ENCODE measurements around the gene PDE5A. TPM values are rescaled to one million over a fixed set of nuclear protein-coding genes. Genes with fewer than 3 reads are reported as not detected.

PDE5A gene
- total RNA-seq, 4 donors from 2014 or later, result 34.6 to 52.7 (median 46.4) TPM

DNA sequence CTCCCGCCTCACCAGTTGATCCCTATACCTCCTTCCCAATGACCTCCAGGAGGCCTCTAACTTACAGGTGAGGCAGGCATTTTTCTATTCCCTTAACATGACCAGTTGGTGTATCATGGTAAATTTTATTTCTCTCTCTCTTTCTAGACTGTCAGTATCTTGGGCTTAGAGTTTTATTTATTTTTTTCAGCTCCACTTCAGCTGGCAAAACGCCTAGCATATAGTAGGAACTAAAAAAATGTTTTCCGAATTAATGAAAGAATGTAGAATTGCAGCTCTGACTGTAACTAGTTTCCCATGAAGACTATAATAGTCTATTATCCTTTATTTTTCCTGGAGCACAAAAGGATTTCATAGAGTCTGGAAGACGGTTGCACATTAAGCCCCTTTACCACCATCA is 84.8 kb downstream of the PDE5A start:
- no peak for TF ChIP-seq POLR2AphosphoS5 (IDR thresholded peaks at IDR 0.05)
- no peak for TF ChIP-seq POLR2A (IDR thresholded peaks at IDR 0.05)
- no peak for TF ChIP-seq CTCF (IDR thresholded peaks at IDR 0.05)
- no peak for TF ChIP-seq EP300 (IDR thresholded peaks at IDR 0.05; ENCODE audit: low read depth)
- H3K9me3 ChIP-seq, result no peaks in the 10 kb centered on the region
- H3K36me3 ChIP-seq, result peaks cover 0 to 9% (median under 1%) of the 10 kb centered on the region in 4 donors
- DNase-seq, result no peak
- H3K4me1 ChIP-seq, result no peaks in the 10 kb centered on the region
- in situ Hi-C loops (cut with MboI; ENCODE audit: low pct_ligation_motif_present in 1 of 4, low pct_unique_long_range_greater_than_20kb in 1 of 4, low sequenced_read_pairs in 3 of 4) (no loop called here), intact Hi-C loops (cut with DNase I; ENCODE audit: low total_unique reads) (no loop called here)
- H3K27ac ChIP-seq, result no peak overlapping the region
- no peak overlapping the region for H3K4me3 ChIP-seq
- 79 to 81% methylated on average over 4 of the region's 4 CpGs for WGBS, 2 donors (ENCODE audit: low coverage in 1 of 2)
- H3K27me3 ChIP-seq, result no peaks in the 10 kb centered on the region

DNA sequence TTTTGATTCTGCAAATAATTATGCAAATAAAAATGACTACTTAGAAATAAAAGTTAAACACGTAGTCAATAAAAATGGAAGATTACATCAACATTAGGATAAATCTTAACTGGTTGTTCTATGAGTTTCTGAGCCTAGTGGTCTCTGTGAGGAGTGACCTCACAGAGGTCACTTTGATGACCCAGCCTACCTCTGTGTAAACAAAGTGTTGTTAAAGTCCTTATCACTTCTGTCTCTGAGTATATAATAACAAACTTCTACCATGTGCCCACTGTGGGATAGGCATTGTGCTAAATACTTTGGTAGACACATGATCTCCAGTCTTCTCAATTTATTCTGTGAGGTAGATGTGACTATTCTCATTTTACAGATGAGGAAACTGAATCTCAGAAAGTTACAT is 85.4 kb downstream of the PDE5A start:
- in situ Hi-C loops (cut with MboI; ENCODE audit: low pct_ligation_motif_present in 1 of 4, low pct_unique_long_range_greater_than_20kb in 1 of 4, low sequenced_read_pairs in 3 of 4), result no loop called here
- intact Hi-C loops (cut with DNase I; ENCODE audit: low total_unique reads), result no loop called here

DNA sequence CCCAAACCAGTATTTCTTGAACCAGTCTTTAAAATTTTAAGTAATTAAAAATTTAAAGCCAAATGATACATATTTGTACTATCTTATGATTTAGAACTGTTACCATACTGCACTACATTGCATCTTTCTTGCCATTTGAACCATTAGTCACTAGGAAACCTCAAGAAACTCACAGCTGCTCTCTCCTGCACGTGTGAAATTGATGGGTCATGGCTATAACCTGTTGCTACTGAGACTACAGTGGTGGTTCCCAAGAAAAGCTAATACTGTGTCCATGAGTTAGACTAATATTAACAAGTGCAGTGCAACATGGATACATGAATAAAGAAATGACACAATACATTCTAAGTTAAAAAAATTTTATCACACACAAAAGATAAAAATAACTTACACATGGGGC is 88.4 kb downstream of the PDE5A start:
- H3K27me3 ChIP-seq, result no peaks in the 10 kb centered on the region
- no peak for TF ChIP-seq CTCF (IDR thresholded peaks at IDR 0.05)
- no peak for TF ChIP-seq POLR2A (IDR thresholded peaks at IDR 0.05)
- no peak for TF ChIP-seq POLR2AphosphoS5 (IDR thresholded peaks at IDR 0.05)
- TF ChIP-seq EP300 (IDR thresholded peaks at IDR 0.05; ENCODE audit: low read depth), result no peak
- no peaks in the 10 kb centered on the region for H3K9me3 ChIP-seq
- H3K4me1 ChIP-seq, result peaks cover 0 to 15% (median 0%) of the 10 kb centered on the region in 4 donors
- H3K36me3 ChIP-seq, result peaks cover 0 to 13% (median 4%) of the 10 kb centered on the region in 4 donors
- 54 to 56% methylated on average over 1 of the region's 1 CpG for WGBS, 2 donors (ENCODE audit: low coverage in 1 of 2)
- no peak overlapping the region for H3K4me3 ChIP-seq
- intact Hi-C loops (cut with DNase I; ENCODE audit: low total_unique reads) (no loop called here), in situ Hi-C loops (cut with MboI; ENCODE audit: low pct_ligation_motif_present in 1 of 4, low pct_unique_long_range_greater_than_20kb in 1 of 4, low sequenced_read_pairs in 3 of 4) (no loop called here)
- no peak for DNase-seq
- H3K27ac ChIP-seq, result no peak overlapping the region

More for the DNA sequence above, 85.4 kb downstream of the PDE5A start:
- Histone ChIP-seq H3K9me3 (no peaks in the 10 kb centered on the region), H3K27ac (no peak overlapping the region), H3K36me3 (peaks cover 0 to 13% (median 4%) of the 10 kb centered on the region in 4 donors), H3K4me1 (no peaks in the 10 kb centered on the region), H3K4me3 (no peak overlapping the region), H3K27me3 (no peaks in the 10 kb centered on the region)
- DNase-seq, result no peak
- WGBS, 2 donors (ENCODE audit: low coverage in 1 of 2), result 87 to 100% methylated on average over 1 of the region's 1 CpG
- TF ChIP-seq POLR2AphosphoS5 (IDR thresholded peaks at IDR 0.05) (no peak), POLR2A (IDR thresholded peaks at IDR 0.05) (no peak), CTCF (IDR thresholded peaks at IDR 0.05) (no peak), EP300 (IDR thresholded peaks at IDR 0.05; ENCODE audit: low read depth) (no peak)

GRCh38 chr4:119537586-119537985 is 91.0 kb downstream of the PDE5A start:
- H3K9me3 ChIP-seq, result no peaks in the 10 kb centered on the region
- H3K27ac ChIP-seq, result no peak overlapping the region
- peaks cover 0 to 17% (median 4%) of the 10 kb centered on the region in 4 donors for H3K36me3 ChIP-seq
- no peak overlapping the region for H3K4me3 ChIP-seq
- TF ChIP-seq POLR2AphosphoS5 (IDR thresholded peaks at IDR 0.05) (no peak), CTCF (IDR thresholded peaks at IDR 0.05) (no peak)
- H3K4me1 ChIP-seq, result peaks cover 0 to 15% (median 0%) of the 10 kb centered on the region in 4 donors
- in situ Hi-C loops (cut with MboI; ENCODE audit: low pct_ligation_motif_present in 1 of 4, low pct_unique_long_range_greater_than_20kb in 1 of 4, low sequenced_read_pairs in 3 of 4), result no loop called here
- WGBS, 2 donors (ENCODE audit: low coverage in 1 of 2), result 88 to 90% methylated on average over 1 of the region's 1 CpG
- DNase-seq, result no peak
- H3K27me3 ChIP-seq, result no peaks in the 10 kb centered on the region
- intact Hi-C loops (cut with DNase I; ENCODE audit: low total_unique reads), result no loop called here

Measured in transverse colon (tissue), 4 donors.